ENCODE results near the gene PRR18.

PRR18 gene

DNA sequence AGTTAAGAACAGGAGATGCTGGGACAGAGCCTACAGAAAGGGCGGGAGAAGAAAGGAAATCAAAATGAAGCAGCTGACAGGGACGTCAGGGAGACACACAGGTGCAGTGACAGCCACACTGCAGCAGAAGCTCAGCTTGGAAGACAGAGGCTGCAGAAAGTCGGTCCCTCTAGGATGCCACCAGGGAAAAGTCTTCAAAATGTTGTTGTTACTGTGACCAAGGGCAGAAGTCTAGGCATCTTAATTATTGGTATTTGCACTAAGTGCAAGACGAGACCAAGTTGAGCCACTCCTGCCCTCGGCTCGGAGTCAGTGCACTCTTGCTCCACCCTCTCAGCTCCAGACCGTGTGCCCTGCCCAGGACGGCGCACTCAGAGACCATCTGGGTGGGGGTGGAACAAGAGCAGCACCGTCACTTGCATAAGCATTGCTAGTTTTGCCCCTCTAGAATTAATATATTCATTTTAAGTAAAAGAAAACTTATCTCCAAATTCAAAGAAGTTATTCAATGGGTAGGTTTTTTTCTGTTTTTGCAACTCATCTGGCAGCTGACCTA lies 2.6 kb downstream of the PRR18 start:
- no peak for DNase-seq

DNA sequence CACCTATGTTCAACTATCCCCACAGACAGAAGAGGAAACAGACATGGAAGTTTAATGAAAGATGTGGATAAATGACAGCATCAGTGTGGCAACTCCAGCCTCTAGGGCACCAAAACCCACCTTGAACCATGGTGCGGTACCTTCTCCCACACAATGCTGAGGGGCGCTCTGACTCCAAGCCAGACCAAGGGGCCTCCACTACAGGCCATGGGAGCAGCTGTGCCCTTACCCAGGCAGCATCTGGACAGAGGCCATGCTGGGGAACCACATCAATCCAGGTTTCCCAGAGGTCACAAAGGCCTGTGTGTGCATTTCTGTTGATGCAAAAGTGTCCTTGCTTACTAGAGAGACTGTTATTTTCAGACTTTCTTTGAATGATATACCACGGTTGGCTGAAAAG lies 4.1 kb downstream of the PRR18 start:
- DNase-seq = no peak

DNA sequence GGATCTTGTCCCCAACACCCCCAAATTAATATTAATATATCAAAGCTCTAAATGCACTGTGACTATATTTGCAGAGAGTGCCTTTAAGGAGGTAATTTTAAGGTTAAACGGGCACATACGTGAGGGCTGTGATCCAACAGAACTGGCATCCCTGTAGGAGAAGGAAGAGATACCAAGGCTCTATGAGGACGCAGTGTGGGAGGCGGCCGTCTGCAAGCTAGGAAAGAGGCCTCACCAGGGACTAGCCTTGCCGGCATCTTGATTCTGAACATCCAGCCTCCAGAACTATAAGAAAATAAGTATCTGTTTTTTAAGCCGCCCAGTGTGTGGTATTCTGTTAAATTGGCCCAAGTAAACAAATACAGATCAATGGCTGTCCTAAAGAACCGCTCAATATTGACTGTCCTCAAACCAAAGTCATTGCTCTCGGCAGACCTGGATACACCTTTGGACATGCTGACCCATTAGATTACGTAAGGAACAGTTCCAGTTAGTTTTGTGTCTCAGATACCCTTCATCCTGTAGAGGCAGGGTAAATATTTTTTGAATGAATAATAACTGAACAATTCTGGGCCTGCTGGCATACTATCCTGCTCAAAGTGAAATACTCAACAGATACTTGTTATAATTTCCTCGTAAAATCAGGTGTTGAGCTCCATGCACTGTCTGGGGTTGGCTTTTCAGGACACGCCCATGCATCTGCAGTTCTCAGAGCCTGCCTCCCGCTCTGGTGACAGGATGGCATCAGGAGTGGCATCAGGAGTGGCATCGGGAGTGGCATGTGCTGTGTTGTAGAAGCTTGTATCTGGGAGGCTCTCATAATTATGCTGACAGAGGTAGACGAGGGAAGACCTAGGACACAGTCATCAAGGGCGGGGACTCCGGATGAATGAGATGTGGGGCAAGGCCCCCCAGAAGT lies 6.3 kb downstream of the PRR18 start:
- no peak for DNase-seq

DNA sequence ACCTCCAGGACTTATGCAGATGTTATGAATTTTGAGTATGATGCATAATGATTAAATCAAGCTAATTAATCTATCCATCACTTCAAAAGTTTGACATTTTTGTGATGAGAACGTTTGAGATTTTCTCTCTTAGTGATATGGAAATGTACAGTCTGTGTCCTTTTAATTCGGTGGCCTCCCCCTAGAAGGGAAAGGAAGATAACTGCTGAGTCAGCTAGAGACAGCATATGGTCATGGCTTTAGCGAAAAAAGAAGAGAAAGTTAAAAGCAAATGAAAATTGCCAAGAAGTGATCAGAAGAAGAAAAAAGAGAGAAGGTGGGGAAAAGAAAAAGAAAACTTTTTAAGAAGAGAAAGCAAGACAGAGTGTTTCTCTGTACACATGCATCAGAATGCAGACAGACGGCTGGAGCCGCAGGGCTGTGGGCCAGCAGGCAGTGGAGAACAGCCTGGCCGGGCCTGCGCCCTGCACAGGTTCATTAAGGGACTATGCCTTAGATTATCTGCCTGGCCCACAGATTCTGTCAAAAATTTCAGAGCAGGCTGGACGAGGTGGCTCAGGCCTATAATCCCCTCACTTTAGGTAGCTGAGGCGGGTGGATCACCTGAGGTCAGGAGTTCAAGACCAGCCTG lies 7.7 kb downstream of the PRR18 start:
- no peak for DNase-seq

DNA sequence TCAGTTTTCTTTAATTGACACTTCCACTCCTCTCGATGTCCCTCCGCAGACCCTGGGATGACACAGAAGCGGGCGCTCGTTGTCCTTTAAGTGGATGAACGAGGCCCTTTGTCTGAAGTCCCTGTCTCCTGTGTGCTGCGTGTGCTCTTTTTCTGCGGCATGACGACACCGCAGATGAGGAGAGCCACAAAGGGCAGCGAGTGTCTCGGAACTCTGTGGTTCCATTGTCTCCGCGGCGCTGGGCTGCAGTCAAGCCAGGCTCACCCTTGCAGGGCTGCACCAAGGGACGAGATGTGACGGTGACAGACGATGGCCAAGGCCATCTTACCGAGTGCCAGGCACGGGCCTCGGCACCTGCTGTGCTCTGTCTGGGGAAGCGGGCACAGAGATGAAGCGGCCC lies 10.6 kb downstream of the PRR18 start:
- DNase-seq = no peak

DNA sequence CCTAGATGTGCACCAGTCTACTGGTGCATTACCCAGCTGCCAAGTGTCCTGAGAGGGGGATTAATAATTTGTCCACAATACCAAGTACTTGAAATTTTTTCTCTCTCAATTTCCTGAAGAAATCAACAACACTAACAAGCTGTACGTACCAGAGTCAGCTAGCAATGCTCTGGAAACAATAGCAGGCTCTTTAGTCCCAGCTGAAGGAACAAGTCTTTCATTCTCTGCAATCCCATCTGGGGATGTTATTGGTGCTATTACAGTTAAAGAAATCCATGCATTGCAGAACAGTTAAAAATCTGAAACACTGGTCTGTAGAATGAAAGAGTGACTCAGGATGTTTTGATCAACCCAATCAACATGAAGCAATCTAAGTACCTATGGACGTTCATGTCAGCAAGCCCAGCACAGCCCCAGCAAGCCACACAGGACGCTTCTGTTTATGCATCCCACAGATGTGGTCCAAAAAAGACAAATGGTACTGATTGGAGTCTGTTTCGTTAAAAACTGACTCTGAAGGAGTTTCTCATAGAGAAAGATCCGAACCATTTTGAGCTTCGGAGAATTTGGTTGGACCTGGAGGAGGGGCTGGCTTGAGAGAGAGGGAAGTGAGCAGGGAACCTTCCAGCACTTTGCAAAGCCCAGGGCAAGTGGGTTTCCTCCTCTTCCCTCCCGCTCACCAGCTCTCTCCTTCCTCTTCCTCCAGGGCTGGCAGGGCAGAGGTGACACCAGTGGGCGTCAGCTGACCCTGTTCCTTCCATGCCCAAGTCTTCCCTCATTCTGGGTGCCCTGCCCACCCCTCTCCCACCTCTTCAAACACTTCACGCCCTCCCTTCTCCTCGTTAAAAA lies 11.9 kb downstream of the PRR18 start:
- no peak for DNase-seq

DNA sequence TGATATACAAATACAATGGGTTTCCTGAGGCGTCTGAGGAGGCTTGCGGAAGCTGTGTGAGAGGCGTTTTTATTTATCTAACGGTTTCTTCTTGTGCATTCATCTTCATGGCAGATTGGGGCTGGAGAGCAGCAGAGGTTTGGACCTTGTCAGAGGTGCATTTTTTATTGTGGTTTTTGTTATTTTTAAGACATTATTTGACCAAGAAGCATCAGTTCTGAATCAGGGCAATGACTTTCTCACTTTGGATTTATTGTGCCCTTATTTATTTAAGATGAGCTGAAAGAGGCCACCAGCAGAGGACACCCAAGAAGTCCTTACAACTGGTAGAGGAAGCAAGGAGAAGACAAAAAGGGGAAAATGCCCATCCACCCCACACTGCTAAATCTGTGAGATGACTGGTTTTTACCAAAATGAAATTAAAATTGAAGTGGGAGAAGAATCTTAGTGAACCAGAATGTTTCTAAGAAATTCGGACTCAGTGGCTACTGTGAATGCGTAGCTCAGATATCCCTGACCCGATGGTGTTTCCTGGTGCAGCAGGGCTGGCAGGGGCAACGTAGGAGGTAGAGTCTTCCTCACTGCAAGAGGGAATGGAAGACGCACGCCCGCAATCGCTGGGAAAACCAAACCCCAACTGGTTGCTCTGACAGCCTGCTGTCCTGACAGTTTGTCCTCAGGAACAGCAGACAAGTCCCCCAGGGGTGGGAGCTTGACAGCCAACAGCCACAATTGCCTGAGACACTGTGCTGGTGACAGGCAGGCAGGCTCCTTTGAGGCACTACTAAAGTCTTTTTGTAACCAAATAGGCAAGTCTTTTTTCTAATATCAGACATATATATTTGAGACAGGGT lies 14.2 kb downstream of the PRR18 start:
- no peak for DNase-seq

DNA sequence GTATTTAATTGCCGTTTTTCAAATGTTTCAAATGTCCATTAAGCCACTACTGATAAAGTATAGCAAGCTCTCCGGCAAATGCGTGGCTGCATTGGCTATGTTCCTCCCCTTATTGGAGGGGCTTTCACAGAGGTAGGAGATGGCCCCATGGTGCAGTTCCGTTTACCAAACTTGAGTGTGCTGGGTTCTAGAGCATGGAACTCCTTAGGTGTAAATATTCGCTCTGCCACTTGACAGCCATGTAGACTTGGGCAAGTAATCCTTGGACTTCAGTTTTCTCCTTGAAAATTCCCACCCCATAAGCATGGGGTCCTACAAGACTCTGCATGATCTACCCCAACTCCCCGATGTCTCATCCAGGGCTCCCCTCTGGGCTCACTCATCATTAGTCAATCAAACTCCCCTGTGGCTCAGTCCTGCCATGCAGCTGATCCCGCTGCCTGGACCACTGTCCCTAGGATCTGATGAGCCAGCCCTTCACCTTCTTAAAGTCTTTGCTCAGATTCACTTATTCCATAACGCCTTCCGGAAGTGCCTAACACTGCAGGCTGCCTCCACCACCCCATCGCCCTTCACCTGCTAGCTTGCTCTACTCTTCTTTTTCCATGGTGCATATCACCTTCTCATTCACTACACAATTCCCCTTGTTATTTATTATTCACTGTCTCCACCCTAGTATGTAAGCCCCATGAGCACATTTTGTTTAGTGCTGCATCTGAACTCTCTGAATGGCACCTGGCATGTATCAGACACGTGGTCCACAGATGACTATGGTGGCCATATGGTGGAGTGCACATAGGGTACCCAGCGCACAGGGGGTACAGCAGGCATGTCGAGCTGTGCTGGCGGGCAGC lies 18.8 kb downstream of the PRR18 start:
- no peak for DNase-seq

DNA sequence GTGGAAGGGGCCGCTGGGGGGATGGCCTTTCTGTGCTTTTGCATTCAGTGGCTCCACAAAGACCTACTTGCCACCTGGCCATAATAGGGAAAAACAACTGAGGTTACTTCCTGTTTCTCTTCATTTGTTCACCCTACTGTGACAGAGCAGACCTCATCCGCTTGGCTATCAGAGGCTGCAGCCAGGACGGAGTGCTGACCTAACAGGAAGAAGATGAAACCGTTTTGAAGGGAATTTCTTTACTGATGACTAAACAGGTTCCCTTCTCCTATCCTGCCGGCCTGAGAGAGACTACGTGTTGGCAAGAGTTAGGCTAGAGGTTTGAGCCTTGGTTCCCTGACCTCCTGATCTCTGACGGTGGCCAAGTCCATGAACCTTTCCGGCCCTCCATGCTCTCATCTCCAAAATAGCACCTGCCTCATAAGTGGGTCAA lies 21.3 kb downstream of the PRR18 start:
- no peak for DNase-seq

DNA sequence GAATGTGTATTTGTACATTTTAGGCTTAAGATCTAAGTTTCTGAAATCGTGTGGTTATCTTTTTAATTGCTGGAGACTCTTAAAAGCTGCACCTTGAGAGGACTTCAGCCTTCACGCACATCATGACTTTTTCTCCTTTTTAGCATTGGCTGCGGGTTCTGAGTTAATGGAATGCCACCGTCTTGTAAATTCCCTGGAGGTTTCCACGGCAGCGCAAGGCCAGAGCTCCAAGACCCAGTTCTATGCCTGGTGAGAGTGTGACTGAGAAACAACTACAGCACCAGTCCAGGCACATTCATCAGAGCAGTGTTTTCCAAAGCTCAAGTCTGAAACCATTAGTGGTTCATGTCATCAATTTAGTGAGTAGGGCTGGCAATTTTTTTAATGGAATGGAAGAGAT lies 23.0 kb downstream of the PRR18 start:
- DNase-seq = no peak

DNA sequence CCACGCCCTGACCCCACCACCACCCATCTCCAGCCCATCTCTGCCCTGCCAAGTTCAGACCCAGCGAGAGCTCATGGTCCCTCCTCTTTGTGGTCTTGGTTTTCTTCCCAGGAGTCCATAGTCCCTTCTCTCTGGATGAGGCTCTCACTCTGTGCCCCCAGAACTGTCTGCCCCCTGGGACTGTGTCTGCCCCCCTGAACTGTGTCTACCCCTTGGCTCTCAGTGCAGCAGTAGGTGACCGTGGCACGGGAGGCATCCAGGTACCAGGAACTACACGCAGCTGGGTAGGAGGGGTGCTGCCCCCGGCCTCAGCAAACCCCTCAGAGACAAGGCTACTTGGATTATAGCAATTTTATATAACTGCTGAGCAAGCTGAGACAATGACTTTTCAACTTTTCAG lies 23.6 kb downstream of the PRR18 start:
- no peak for DNase-seq

DNA sequence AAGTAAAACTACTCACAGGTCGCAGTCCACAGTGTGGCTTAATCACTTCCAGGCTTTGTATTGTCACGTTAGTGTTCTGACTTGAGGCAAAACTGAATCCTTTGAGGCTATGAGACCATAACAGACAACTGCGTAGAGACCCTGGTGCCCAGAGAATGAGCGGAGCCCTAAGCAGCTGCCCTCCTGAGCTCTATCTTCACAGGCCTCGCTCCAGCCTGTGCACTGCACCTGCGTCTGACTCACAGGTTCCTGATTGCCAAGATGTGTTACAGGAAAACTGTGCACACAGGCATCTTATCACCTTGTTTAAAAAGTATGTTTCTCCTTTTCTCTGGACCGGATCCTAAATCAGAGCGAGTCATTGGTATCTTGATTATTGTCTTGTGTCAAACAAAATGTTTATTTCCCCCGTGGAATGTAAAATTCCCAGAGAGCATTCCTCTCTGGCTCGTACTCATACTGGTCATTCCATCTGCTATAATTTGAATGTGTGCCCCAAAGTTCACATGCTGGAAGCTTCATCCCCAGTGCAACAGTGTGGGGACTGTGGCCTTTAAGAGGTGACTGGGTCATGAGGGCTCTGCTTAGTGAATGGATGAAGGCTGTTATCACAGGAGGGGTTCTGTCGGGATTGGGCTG lies 25.7 kb downstream of the PRR18 start:
- DNase-seq = no peak

DNA sequence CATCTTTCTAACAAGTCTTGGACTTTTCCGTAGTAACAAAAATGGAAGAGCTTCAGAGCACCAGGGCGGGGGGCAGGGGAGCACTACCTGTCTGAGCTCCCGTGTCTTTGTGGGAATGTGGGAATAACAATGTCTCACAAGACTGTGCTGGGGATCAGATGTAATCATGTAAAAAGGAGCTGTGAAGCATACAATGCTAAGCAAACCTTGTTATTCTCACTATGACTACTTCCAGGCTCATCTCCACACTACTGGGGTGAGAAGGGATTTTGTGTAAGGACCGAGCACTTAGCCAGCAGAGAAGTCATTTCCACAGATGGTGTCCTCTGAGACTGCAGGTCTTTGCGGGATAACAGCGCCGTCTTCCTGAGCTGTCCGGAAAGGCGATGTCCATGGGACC lies 27.1 kb downstream of the PRR18 start:
- DNase-seq = no peak

DNA sequence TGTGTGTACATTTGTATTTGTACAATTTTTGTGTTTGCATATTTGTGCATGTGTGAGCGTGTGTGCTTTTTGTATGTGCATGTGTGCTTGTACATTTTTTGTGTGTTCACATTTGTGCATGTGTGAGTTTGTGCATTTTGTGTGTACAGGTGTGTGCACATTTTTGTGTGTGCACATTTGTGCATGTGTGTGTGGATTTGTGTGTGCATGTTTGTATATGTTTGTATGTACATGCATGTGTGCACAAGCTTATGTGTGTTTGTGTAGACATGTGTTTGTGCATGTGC lies 28.9 kb downstream of the PRR18 start:
- DNase-seq = no peak

DNA sequence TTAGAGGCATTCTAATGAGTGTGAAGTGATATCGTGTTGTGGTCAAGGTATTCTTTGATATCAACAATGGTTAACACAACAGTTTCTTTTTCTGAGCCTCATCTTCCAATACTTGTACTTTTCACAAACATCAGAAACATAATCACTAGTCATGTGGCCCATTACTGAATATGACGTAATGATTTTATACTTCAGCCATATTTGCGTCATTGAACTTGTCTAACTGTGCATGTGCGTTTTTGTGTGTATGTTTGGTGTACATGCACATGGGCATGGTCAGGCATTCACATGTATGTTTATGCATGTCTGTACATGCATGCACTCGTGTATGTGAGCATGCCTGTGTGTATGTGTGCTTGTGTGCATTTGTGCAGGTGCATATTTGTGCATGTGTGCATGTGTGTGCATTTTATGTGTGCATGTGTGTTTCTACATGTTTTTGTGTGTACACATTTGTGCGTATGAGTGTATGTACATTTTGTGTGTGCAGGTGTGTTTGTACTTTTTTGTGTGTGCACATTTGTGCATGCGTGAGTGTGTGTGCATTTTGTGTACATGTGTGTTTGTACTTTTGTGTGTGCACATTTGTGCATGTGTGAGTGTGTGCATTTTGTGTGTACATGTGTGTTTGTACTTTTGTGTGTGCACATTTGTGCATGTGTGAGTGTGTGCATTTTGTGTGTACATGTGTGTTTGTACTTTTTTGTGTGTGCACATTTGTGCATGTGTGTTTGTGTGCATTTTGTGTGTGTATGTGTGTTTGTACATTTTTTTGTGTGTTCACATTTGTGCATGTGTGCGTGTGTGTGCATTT lies 29.4 kb downstream of the PRR18 start:
- no peak for DNase-seq

DNA sequence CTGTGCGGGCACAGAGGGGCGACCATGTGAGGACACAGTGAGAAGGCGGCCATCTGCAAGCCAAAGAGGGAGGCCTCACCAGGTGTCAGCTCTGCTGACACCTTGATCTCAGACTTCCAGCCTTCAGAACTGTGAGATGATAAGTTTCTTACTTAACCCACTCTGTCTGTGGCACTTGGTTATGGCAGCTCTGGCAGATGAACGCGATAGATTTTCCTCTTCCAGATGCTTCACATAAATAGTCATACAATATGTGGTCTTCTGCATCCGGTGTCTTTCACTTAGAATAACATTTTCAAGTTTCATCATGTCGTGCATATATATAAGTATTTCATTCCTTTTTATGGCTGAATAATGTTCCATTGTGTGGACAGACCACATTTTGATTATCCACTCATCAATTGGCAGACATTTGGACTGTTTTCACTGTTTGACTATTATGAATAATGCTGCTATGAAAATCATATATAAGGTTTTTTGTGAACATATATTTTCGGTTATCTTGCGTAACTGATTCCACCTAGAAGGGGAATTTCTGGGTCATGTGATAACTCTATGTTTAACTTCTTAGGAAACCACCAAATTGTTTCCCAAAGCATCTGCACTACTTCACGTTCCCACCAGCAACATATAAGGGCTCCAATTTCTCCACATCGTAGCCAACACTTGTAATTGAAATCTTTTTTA lies 30.2 kb downstream of the PRR18 start:
- DNase-seq = no peak

DNA sequence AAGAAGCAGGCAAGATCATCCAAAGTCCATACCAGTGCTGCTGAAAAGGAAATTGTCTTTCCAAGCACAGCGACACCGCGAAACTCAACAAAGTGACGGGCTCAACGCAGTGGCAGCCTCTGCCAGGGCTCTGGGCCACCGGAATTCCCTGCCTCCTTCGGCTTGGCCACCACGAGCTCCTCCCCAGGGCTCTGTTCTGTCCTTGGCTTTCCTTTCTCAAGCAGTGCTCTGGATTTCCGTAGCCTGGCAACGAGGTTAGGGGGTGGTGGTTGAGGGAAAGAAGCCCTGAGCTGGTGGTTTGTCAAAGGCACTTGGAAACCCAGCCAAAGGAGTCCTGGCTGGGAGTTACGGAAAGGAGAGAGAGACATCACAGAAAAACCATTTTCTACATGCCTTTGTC lies 31.2 kb downstream of the PRR18 start:
- DNase-seq = no peak

DNA sequence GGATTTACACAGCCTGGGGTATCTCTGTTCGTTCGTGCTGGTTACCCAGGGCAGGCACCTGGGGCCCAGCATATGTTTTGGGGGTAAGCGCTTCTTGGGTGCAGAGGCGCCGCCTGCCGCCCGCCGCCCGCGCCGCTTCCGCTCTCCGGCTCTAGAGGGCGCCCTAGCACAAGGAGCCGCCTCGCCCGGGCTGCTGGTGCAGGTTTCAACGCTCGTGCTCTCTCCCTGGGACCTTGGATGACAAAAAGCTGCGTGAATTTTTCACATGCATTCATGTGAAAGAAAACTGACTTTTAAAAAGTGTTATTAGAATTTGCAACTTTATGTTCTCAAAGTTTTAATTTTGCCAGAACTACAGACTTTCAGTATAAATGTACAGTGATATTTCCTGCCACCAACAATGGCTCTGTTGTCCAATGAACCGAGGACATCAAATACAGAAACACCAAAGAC lies 32.5 kb downstream of the PRR18 start:
- peak; percentile 70 for DNase-seq

DNA sequence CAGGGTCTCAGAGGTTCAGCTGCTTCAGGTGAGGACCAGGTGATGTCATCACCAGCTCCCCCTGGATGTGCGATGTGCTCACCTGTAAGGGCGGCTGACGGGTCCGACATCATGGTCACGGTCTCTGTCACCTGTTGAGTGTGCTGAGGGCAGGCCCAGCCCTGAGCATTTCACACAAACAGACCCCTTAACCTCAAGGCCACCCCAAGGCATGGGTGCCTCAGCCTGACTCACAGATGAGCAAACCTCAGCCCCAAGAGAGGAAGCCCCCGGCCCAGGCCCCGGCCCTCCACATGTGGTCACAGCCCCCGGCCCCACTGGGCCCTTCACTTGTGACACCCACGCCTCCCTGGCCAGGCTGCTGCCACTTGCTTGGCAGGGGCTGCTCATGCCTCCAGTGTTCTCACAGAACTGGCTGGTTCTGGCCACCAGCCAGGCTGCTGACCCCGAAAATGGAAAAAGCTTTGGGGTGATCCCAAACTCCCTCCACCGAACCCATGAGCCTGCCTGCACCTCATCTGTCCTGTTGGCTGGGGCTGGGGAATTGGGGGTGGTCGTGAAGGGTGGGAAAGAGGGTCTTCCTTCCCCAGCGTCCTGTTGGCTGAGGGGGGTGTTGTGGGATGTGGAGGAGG lies 33.3 kb downstream of the PRR18 start:
- DNase-seq = no peak
